HCT116 (cell line): ENCODE measurements around the gene ADGRA1. TPM values are rescaled to one million over a fixed set of nuclear protein-coding genes. Genes with fewer than 3 reads are reported as not detected.

Experiments
- ATAC-seq: fragments of 200-7000 bp; cut with Tn5 transposase; 2 replicates; pipeline ENCODE4 v1.9.1; 2020; ENCODE audit warnings: mild to moderate bottlenecking, moderate library complexity
- BruUV-seq: library from RNA; stranded (reverse); fragments of 400-500 nt; replicated peaks from 2 replicates; lab custom pipeline; 2021; lab: Mats Ljungman, UMichigan
- CTCF ChIA-PET: fragments of 300-600 bp; sonication (Branson Sonifier 250); formaldehyde crosslinking; loops from one replicate; lab custom pipeline; 2021; ENCODE audit warnings: antibody characterized with exemption; lab: Charles Lee
- POLR2A ChIA-PET: fragments of 300-600, 350-600 bp; sonication (Branson Sonifier 250); formaldehyde crosslinking; loops from one replicate; lab custom pipeline; 2021; ENCODE audit warnings: antibody characterized with exemption; lab: Charles Lee
- RAD21 ChIA-PET, 2 experiments: fragments of 300-600 bp; sonication (Branson Sonifier 250); formaldehyde crosslinking; loops; one replicate each; lab custom pipeline; 2023; ENCODE audit warnings: low total read pairs in 2 of 2; ENCODE audit not compliant: uncharacterized antibody in 2 of 2, unreplicated experiment in 2 of 2, low non-redundant PET in 1 of 2; lab: Charles Lee
- DNase-seq: peaks from one replicate; pipeline ENCODE4 v3.0.0-alpha.2; 2010; ENCODE audit warnings: low read depth, low spot score
- H2AFZ ChIP-seq: fragments of 200-600 bp; shearing (Covaris generic), sonication (generic); 2 replicates; pipeline ENCODE4 v1.6.1; 2017; ENCODE audit warnings: low read depth, mixed run types, mixed read lengths, antibody characterized with exemption, low read length; ENCODE audit not compliant: poor library complexity, severe bottlenecking
- H3K27ac ChIP-seq: 2 replicates; pipeline ENCODE4 v1.5.1; 2012; ENCODE audit warnings: low read depth, low read length
- H3K27me3 ChIP-seq: fragments of 200-600 bp; sonication (generic); 2 replicates; pipeline ENCODE4 v1.6.1; 2016; ENCODE audit warnings: mixed run types, low read length, mixed read lengths; ENCODE audit not compliant: insufficient read depth
- H3K36me3 ChIP-seq, 2 experiments: fragments of 200-500 bp in 1 of 2; fragments of 200-600 bp in 1 of 2; sonication (Bioruptor generic) in 1 of 2; sonication (generic) in 1 of 2; 2 replicates each; pipeline versions ENCODE4 v1.5.1 to v1.6.1; 2014 to 2016; ENCODE audit warnings: low read length in 2 of 2, inconsistent platforms in 1 of 2, mixed read lengths in 1 of 2, mixed run types in 1 of 2; ENCODE audit not compliant: insufficient read depth in 2 of 2, control insufficient read depth in 1 of 2
- H3K4me1 ChIP-seq, 2 experiments: fragments of 200-600 bp in 1 of 2; sonication (generic) in 1 of 2; 2 replicates each; pipeline versions ENCODE4 v1.5.1 to v1.6.1; 2012 to 2017; ENCODE audit warnings: low read length in 2 of 2, inconsistent platforms in 1 of 2, mild to moderate bottlenecking in 1 of 2, mixed read lengths in 1 of 2, mixed run types in 1 of 2, moderate library complexity in 1 of 2; ENCODE audit not compliant: insufficient read depth in 2 of 2, control insufficient read depth in 1 of 2
- H3K4me2 ChIP-seq: fragments of 200-600 bp; sonication (generic); 2 replicates; pipeline ENCODE4 v1.6.1; 2017; ENCODE audit warnings: mixed run types, low read length, mixed read lengths
- H3K4me3 ChIP-seq, 2 experiments: fragments of 200-600 bp in 1 of 2; sonication (generic) in 1 of 2; replicated peaks in 1 of 2; 2 replicates each; pipeline ENCODE4 v1.5.1; 2011 to 2016; ENCODE audit warnings: low read length in 2 of 2, control low read depth in 1 of 2, low read depth in 1 of 2, mild to moderate bottlenecking in 1 of 2, mixed read lengths in 1 of 2, mixed run types in 1 of 2
- H3K79me2 ChIP-seq: fragments of 200-600 bp; sonication (generic); 2 replicates; pipeline ENCODE4 v1.6.1; 2017; ENCODE audit warnings: mild to moderate bottlenecking, mixed run types, low read length, moderate library complexity, mixed read lengths; ENCODE audit not compliant: insufficient read depth
- H3K9ac ChIP-seq: fragments of 200-600 bp; sonication (generic); 2 replicates; pipeline ENCODE4 v1.6.1; 2016; ENCODE audit warnings: low read length, mixed read lengths
- H3K9me2 ChIP-seq: fragments of 200-600 bp; sonication (generic), shearing (Covaris generic); 2 replicates; pipeline ENCODE4 v1.6.1; 2017; ENCODE audit warnings: mixed run types, mild to moderate bottlenecking, moderate library complexity; ENCODE audit not compliant: insufficient read depth
- H3K9me3 ChIP-seq, 2 experiments: fragments of 200-500 bp in 1 of 2; fragments of 200-600 bp in 1 of 2; sonication (Bioruptor generic) in 1 of 2; sonication (generic) in 1 of 2; 2 replicates each; pipeline ENCODE4 v1.6.1; 2014 to 2017; ENCODE audit warnings: low read length in 2 of 2, mixed read lengths in 2 of 2, inconsistent platforms in 1 of 2, low read depth in 1 of 2, mild to moderate bottlenecking in 1 of 2, mixed run types in 1 of 2, moderate library complexity in 1 of 2; ENCODE audit not compliant: control insufficient read depth in 1 of 2, insufficient read depth in 1 of 2
- H4K20me1 ChIP-seq: fragments of 200-600 bp; sonication (generic), shearing (Covaris generic); 2 replicates; pipeline ENCODE4 v1.6.1; 2017; ENCODE audit warnings: mixed run types, mild to moderate bottlenecking, moderate library complexity; ENCODE audit not compliant: insufficient read depth
- CBX3 ChIP-seq: IDR thresholded peaks from 2 replicates; pipeline ENCODE4 v1.6.1; 2012; ENCODE audit warnings: low read depth
- CEBPB ChIP-seq: IDR thresholded peaks from 2 replicates; pipeline ENCODE4 v1.6.1; 2012; ENCODE audit warnings: low read depth
- CTCF ChIP-seq, 3 experiments: fragments of 200-600 bp in 1 of 3; sonication (generic) in 1 of 3; IDR thresholded peaks in 2 of 3; conservative IDR thresholded peaks in 1 of 3; 2 replicates each; pipeline ENCODE4 v1.5.1; 2012 to 2017; ENCODE audit warnings: low read depth in 2 of 3, low read length in 2 of 3, antibody characterized with exemption in 1 of 3, borderline replicate concordance in 1 of 3, control low read depth in 1 of 3, mild to moderate bottlenecking in 1 of 3, mixed read lengths in 1 of 3, mixed run types in 1 of 3, moderate library complexity in 1 of 3; ENCODE audit not compliant: insufficient read depth in 1 of 3
- EZH2 ChIP-seq: fragments of 200-600 bp; sonication (generic); IDR thresholded peaks from 2 replicates; pipeline ENCODE4 v1.6.1; 2017; ENCODE audit warnings: antibody characterized with exemption, mixed run types
- EZH2phosphoT487 ChIP-seq: fragments of 200-600 bp; IDR thresholded peaks from 2 replicates; pipeline ENCODE4 v1.6.1; 2018; ENCODE audit warnings: antibody characterized with exemption, borderline replicate concordance
- SIN3A ChIP-seq: IDR thresholded peaks from 2 replicates; pipeline ENCODE4 v1.6.1; 2012; ENCODE audit warnings: low read depth
- SP1 ChIP-seq: IDR thresholded peaks from 2 replicates; pipeline ENCODE4 v1.6.1; 2012; ENCODE audit warnings: low read depth
- SRF ChIP-seq: IDR thresholded peaks from 2 replicates; pipeline ENCODE4 v1.6.1; 2012; ENCODE audit warnings: low read depth
- YY1 ChIP-seq: IDR thresholded peaks from 2 replicates; pipeline ENCODE4 v1.6.1; 2011; ENCODE audit warnings: low read length, low read depth, moderate library complexity, mild to moderate bottlenecking; ENCODE audit not compliant: insufficient replicate concordance; ENCODE audit errors: extremely low read depth
- intact Hi-C: fragments of 100-400 bp; cut with micrococcal nuclease; formaldehyde crosslinking; loops from 2 replicates; pipeline ENCODE4 v1.10.0; 2022
- total RNA-seq: library from RNA; stranded (reverse); gene quantifications from one replicate; pipeline ENCODE4 v1.2.1, GENCODE V29; 2021; ENCODE audit not compliant: unreplicated experiment
- TF ChIP-seq, protein P1 (sequence below): IDR thresholded peaks from 2 replicates; pipeline ENCODE4 v1.6.1; 2012; ENCODE audit warnings: low read depth
- TF ChIP-seq, protein P2 (sequence below): IDR thresholded peaks from 2 replicates; pipeline ENCODE4 v1.6.1; 2012
- TF ChIP-seq, protein P3 (sequence below): IDR thresholded peaks from 2 replicates; pipeline ENCODE4 v1.6.1; 2011; ENCODE audit warnings: mild to moderate bottlenecking, low read length, moderate library complexity; ENCODE audit not compliant: insufficient replicate concordance; ENCODE audit errors: extremely low read depth

The ADGRA1 gene
- total RNA-seq, 1 experiment from 2014 or later = not detected

DNA sequence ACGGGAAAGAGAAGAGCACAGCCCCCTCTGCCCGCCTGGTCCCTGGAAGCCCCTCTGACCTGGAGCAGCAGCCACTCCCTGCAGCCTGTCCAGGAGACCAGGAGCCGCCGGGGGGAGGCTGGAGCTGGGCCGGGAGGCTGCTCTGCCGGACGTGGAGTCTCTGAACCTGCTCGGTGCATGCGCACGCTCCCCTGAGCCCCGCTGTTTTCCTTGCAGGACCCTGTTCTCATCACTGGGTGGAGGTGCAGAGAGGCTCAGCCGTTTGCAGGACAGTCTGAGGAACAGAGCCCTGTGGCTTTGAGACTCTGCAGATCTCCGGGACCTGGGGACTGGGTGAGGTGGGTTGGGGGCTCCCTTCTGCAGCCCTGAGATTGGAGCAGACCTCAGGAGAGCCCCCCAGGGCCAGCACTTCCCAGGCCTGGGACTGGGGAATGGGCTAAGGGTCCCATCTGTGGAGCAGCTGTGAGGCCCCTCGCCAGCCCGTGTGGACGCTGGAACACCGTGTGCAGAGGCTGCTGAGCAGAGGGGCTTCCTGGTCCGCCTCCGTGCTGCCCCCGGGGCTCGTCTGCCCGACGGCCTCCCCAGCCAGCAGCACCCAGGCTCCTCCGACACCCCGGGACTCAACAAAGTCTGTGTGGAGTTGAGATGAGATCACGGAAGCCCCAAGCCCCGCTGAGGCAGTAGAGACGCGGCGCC lies 48.5 kb upstream of the ADGRA1 start (continued):
- TF ChIP-seq, protein P1, sequence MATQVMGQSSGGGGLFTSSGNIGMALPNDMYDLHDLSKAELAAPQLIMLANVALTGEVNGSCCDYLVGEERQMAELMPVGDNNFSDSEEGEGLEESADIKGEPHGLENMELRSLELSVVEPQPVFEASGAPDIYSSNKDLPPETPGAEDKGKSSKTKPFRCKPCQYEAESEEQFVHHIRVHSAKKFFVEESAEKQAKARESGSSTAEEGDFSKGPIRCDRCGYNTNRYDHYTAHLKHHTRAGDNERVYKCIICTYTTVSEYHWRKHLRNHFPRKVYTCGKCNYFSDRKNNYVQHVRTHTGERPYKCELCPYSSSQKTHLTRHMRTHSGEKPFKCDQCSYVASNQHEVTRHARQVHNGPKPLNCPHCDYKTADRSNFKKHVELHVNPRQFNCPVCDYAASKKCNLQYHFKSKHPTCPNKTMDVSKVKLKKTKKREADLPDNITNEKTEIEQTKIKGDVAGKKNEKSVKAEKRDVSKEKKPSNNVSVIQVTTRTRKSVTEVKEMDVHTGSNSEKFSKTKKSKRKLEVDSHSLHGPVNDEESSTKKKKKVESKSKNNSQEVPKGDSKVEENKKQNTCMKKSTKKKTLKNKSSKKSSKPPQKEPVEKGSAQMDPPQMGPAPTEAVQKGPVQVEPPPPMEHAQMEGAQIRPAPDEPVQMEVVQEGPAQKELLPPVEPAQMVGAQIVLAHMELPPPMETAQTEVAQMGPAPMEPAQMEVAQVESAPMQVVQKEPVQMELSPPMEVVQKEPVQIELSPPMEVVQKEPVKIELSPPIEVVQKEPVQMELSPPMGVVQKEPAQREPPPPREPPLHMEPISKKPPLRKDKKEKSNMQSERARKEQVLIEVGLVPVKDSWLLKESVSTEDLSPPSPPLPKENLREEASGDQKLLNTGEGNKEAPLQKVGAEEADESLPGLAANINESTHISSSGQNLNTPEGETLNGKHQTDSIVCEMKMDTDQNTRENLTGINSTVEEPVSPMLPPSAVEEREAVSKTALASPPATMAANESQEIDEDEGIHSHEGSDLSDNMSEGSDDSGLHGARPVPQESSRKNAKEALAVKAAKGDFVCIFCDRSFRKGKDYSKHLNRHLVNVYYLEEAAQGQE = no peak
- TF ChIP-seq, protein P2, sequence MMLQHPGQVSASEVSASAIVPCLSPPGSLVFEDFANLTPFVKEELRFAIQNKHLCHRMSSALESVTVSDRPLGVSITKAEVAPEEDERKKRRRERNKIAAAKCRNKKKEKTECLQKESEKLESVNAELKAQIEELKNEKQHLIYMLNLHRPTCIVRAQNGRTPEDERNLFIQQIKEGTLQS = no peak
- no peak for TF ChIP-seq SP1

DNA sequence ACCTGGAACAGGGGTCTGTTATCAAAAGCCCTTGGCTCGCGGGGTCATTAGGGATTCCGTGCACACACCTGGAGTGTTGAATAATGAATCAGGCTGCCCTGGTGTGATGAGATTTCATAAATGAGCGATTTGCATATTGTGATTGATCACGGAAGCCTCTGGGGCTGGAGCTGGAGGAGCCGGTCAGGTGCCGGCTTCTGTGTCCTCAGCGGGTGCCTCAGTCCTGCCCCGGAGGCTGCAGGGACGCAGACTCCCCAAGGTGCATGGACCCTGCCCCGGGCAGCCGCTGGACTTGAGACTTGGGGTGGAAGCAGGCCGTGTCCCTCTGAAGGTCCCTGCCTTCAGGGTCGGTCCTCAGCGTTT lies 47.9 kb upstream of the ADGRA1 start:
- no TSS peak for BruUV-seq
- no peaks in the 10 kb centered on the region for H3K9me3 ChIP-seq
- H4K20me1 ChIP-seq = no peaks in the 10 kb centered on the region
- H3K4me2 ChIP-seq = no peak overlapping the region
- ChIA-PET RAD21 (no interaction called here), CTCF (no interaction called here), POLR2A (no interaction called here)
- intact Hi-C loops = no loop called here
- ATAC-seq (no peak), DNase-seq (no peak)
- H3K4me1 ChIP-seq = no peaks in the 10 kb centered on the region
- H3K9me2 ChIP-seq = no peaks in the 10 kb centered on the region
- no peak overlapping the region for H2AFZ ChIP-seq
- H3K4me3 ChIP-seq = no peak overlapping the region
- H3K27ac ChIP-seq = no peak overlapping the region
- H3K36me3 ChIP-seq = no peaks in the 10 kb centered on the region
- H3K27me3 ChIP-seq = no peaks in the 10 kb centered on the region
- H3K79me2 ChIP-seq = no peaks in the 10 kb centered on the region
- no peak overlapping the region for H3K9ac ChIP-seq
- TF ChIP-seq, protein P3, sequence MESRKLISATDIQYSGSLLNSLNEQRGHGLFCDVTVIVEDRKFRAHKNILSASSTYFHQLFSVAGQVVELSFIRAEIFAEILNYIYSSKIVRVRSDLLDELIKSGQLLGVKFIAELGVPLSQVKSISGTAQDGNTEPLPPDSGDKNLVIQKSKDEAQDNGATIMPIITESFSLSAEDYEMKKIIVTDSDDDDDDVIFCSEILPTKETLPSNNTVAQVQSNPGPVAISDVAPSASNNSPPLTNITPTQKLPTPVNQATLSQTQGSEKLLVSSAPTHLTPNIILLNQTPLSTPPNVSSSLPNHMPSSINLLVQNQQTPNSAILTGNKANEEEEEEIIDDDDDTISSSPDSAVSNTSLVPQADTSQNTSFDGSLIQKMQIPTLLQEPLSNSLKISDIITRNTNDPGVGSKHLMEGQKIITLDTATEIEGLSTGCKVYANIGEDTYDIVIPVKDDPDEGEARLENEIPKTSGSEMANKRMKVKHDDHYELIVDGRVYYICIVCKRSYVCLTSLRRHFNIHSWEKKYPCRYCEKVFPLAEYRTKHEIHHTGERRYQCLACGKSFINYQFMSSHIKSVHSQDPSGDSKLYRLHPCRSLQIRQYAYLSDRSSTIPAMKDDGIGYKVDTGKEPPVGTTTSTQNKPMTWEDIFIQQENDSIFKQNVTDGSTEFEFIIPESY = no peak
- TF ChIP-seq CTCF (IDR thresholded peaks at IDR 0.05 in 2 of 3, conservative IDR thresholded peaks at IDR 0.05 in 1 of 3; ENCODE audit: borderline replicate concordance in 1 of 3, insufficient read depth in 1 of 3, low read depth in 2 of 3, low read length in 2 of 3) (no peak), YY1 (no peak), SRF (no peak), SIN3A (no peak), EZH2phosphoT487 (no peak), CBX3 (no peak), EZH2 (no peak), CEBPB (no peak)
- TF ChIP-seq, protein P1 = no peak
